ENCODE data around the gene ZNF223. TPM values are rescaled to one million over a fixed set of nuclear protein-coding genes. Genes with fewer than 3 reads are reported as not detected.

The ZNF223 gene
- total and polyA plus RNA-seq, 9 of the 15 experiments (the other 6 are each of a cell fraction or from before 2014, with no cell fraction given), result 0.21 to 1.8 (median 0.71) TPM

- peak within 1 kb of the TSS; percentile 60 for H3K27ac ChIP-seq (ENCODE audit: extremely low read depth, low read depth, low read length)
- ChIA-PET CTCF (ENCODE audit: low intra/inter-chr PET ratio) (no interaction called here), POLR2A (no interaction called here)
- FAIRE-seq (peak; percentile 99), DNase-seq (ENCODE audit: extremely low read depth in 1 of 4, low spot score in 3 of 4) (peak; percentile 86 to 96 (median 89)), ATAC-seq (peak; percentile 100)
- BruUV-seq (replicated peaks), result TSS peak; percentile 91
- H3K27me3 ChIP-seq (ENCODE audit: control insufficient read depth in 2 of 2, insufficient read depth in 2 of 2, low read length in 2 of 2), result no peaks in the 10 kb centered on the region
- no peaks in the 10 kb centered on the region for H3K36me3 ChIP-seq (ENCODE audit: control insufficient read depth, insufficient read depth, low read length)
- peaks cover 0 to 4% of the 10 kb centered on the region in 2 experiments; a peak in 2 of 5 replicates for H3K4me1 ChIP-seq (replicated peaks in 1 of 2; ENCODE audit: control insufficient read depth in 2 of 2, insufficient read depth in 2 of 2, low read length in 2 of 2)
- in situ Hi-C loops (cut with MboI), result no loop called here
- peak within 1 kb of the TSS; percentile 60 for H3K4me3 ChIP-seq
- no peaks in the 10 kb centered on the region; the same call in 1 of the 2 replicates for H3K9me3 ChIP-seq (replicated peaks; ENCODE audit: control insufficient read depth, insufficient read depth, low read depth, low read length)
- WGBS (ENCODE audit: insufficient coverage, low coverage, missing lambda C conversion rate), result 1% methylated on average over 46 of the region's 48 CpGs
- intact Hi-C loops (cut with micrococcal nuclease), result loop anchor here (10.0 kb wide), 1 partner anchor 112 kb away; the partner anchor contains the start of gene ZNF225
- no peaks in the 10 kb centered on the region for H4K20me1 ChIP-seq (replicated peaks; ENCODE audit: control insufficient read depth, insufficient read depth, low read length)
- peak within 1 kb of the TSS; percentile 91 for H3K4me2 ChIP-seq (ENCODE audit: insufficient read depth, low read length)
- H3K9ac ChIP-seq (ENCODE audit: insufficient read depth in 1 of 2, low read depth in 2 of 2, low read length in 2 of 2), result peak within 1 kb of the TSS; percentile 72 to 92
- peaks cover 7% of the 10 kb centered on the region; the same call in 1 of the 3 replicates for H3K79me2 ChIP-seq (ENCODE audit: control insufficient read depth, insufficient read depth, low read length)
- H3K9me1 ChIP-seq (ENCODE audit: control insufficient read depth, insufficient read depth, low read length), result no peaks in the 10 kb centered on the region
- peak within 1 kb of the TSS; percentile 94 for H2AFZ ChIP-seq (ENCODE audit: low read depth, low read length)
- no peak for TF ChIP-seq SAFB2 (IDR thresholded peaks at IDR 0.05; ENCODE audit: borderline replicate concordance, low read depth, low read length, severe bottlenecking)
- TF ChIP-seq MAX (CRISPR knock-in tag; IDR thresholded peaks at IDR 0.05), result no peak
- TF ChIP-seq KHSRP (IDR thresholded peaks at IDR 0.05), result no peak
- TF ChIP-seq ZNF785 (CRISPR knock-in tag; IDR thresholded peaks at IDR 0.05), result no peak
- no peak for TF ChIP-seq THAP12 (CRISPR knock-in tag; IDR thresholded peaks at IDR 0.05)
- no peak for TF ChIP-seq ZNF316 (IDR thresholded peaks at IDR 0.05)
- TF ChIP-seq ZNF143 (CRISPR knock-in tag; IDR thresholded peaks at IDR 0.05), result peak; percentile 93
- no peak for TF ChIP-seq FOXM1 (IDR thresholded peaks at IDR 0.05; ENCODE audit: low read depth)
- TF ChIP-seq FOXM1 (CRISPR knock-in tag; IDR thresholded peaks at IDR 0.05; ENCODE audit: low read depth), result no peak
- no peak for TF ChIP-seq STAT5B (CRISPR knock-in tag; IDR thresholded peaks at IDR 0.05)
- TF ChIP-seq SRF (CRISPR knock-in tag; IDR thresholded peaks at IDR 0.05), result 0 out of 4 replicates have a peak, but pooled peaks of 1 of the 2 experiments have one; percentile 42
- no peak for TF ChIP-seq ZHX1 (conservative IDR thresholded peaks at IDR 0.05; ENCODE audit: low read length)
- no peak for TF ChIP-seq SNAPC5 (CRISPR knock-in tag; IDR thresholded peaks at IDR 0.05)
- no peak for TF ChIP-seq ZNF449 (CRISPR knock-in tag; IDR thresholded peaks at IDR 0.05)
- peak; percentile 66; the same call in 1 of the 2 replicates for TF ChIP-seq ZSCAN29 (IDR thresholded peaks at IDR 0.05)
Observed at GRCh38 chr19:44002566-44003460, 49.0 kb upstream of the ZNF223 start, which contains the start of gene ZNF230. Gene ZNF230 (plus strand): TSS chr19:44002957. CDS start chr19:44007079, 4,122 bp downstream.
